Ammon's horn (tissue), 1 donor: ENCODE measurements around the gene MRPL49.
"Not testable (repeated sequence)": the region's sequence is repeated elsewhere in the genome, so short reads cannot be mapped to it uniquely, and the experiment has no call there.

Experiments
- DNase-seq: peaks from one replicate; pipeline ENCODE4 v3.0.0-alpha.2; 2016; ENCODE audit warnings: low spot score

The MRPL49 gene

DNA sequence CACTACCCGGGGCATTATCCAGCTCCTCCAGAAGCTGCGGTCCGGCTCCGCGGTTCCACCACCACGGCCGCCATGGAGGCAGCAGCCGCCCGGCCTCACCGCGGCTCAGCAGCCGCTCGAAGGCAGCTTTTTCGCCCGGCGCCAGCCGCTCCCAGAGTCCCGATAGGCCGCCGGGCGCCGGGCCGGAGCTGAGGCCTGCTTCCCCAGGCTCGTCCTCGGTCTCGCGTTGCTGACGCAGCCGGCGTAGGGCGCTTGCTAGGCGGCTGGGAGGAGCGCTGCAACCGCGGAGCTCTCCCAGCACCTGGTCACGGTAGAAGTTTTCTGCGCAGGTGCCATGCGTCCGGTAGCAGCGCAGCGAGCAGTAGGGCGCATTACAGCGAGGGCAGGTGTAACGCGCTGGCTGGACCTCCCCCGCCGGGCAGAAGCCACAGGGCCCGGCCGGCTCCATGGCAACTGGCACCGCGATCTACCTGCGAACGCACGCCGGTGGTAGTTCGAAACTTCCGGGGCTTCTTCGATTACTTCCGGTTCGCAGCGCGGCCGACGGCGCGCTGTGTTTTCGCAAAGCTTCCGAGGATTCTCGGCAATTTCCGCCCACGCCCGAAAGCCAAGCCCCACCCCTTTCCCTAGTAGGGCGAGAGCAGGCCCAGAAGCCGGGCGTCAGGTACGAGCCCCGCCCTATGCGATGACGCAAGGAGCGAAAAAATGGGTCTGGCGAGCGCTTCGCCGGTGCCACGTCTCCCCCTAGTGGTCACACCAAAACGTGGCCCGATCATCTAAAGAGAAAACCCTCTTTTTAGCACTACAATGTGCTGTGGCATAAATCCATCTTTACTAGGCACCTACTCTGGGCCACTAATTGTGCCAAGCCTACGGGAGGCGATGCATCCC is 4.7 kb upstream of the MRPL49 start, which contains the start of gene ZNHIT2:
TSS of gene ZNHIT2 (minus strand) at position 496 of the 891 bp plus-strand sequence. CDS start at position 448, 48 bp downstream.
- DNase-seq, result peak; percentile 99

DNA sequence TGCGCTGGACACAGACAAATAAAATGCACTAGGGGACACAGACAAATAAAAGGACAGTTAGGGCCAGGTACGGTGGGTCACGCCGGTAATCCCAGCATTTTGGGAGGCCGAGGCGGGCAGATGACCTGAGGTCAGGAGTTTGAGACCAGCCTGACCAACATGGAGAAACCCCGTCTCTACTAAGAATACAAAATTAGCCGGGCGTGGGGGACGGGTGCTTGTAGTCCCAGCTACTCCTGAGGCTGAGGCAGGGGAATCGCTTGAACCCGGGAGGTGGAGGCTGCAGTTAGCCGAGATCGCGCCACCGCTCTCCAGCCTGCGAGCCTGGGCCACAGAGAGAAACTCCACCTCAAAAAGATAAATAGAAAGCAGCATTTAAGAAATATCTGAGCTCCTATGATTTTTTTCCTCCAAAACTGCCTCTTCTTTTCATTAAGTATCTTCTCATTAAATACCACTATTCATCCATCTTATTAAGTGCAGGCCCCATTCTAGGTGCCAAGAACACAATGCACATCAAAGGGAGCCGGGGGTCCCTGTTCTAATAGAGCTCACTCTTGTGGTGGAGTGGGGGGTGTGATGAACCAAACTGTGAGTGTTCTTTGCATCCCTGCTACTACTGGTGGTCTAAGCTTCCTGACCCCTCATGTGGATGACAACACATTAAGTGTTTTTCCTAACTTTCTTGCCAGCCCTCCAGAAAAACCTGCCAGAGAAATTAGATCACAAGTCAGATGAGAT is 3.9 kb upstream of the MRPL49 start:
- DNase-seq, result no peak

DNA sequence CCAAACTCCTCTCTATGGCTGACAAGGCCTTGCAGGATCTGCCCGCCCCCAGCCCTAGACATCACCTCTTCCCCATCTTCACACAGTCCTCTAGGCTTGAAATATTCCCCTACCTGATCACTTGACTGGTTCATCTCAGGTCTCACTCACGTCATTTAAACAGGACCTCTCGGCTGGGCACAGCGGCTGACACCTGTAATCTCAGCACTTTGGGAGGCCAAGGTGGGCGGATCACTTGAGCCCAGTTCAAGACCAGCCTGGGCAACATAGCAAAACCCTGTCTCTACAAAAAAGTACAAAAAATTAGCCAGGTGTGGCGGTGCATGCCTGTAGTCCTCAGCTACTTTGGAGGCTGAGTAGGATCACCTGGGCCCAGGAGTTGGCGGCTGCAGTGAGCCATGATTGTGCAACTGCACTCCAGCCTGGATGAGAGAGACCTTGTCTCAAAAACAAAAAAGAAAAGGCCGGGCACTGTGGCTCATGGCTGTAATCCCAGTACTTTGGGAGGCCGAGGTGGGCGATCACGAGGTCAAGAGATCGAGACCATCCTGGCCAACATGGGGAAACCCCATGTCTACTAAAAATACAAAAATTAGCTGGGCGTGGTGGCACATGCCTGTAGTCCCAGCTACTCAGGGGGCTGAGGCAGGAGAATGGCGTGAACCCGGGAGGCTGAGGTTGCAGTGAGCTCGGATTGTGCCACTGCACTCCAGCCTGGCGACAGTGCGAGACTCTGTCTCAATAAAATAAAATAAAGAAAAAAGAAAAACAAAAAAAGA is 3.0 kb upstream of the MRPL49 start:
- DNase-seq, result not testable (repeated sequence)

GRCh38 chr11:65119670-65119995 is 2.5 kb upstream of the MRPL49 start:
- DNase-seq, result no peak

GRCh38 chr11:65120831-65121230 is 1.3 kb upstream of the MRPL49 start:
- no peak for DNase-seq

- no peak for DNase-seq
Measured at GRCh38 chr11:65121447-65121864, 665 bp upstream of the MRPL49 start.

- no peak for DNase-seq
Measured at GRCh38 chr11:65124480-65125196, 2.5 kb downstream of the MRPL49 start.

DNA sequence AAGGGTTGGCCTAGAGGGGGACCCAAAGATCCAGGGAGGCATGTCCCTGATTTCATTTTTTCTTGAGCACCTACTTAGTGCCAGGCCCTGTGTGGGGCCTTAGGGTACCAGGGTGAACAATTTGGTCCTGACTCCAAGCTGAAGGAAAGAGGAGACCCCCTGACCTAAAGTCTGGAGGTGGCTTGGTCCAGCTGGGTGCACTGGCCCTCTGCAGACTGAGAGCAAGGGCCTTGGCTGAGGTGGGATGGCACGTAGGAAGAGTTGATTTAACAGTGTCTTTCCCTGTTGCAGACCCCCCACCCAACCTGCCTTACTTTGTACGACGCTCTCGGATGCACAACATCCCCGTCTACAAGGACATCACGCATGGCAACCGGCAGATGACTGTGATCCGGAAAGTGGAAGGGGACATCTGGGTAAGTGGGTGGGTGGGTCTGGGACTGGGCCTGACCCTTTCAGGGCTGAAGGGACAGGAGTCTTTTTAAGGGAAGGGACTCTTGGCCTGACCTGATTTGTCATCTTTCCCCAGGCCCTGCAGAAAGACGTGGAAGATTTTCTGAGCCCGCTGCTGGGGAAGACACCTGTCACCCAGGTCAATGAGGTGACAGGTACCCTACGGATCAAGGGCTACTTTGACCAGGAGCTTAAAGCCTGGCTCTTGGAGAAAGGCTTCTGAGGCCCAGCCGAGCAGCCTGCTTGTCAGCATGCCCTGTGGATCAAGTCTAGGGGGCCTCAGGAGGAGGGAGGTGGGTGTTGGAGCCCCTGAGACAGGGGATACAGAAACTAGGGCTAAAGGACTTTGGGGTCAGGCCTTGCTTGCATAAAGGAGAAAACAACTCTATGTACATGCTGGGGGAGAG is 3.3 kb downstream of the MRPL49 start:
- no peak for DNase-seq

DNA sequence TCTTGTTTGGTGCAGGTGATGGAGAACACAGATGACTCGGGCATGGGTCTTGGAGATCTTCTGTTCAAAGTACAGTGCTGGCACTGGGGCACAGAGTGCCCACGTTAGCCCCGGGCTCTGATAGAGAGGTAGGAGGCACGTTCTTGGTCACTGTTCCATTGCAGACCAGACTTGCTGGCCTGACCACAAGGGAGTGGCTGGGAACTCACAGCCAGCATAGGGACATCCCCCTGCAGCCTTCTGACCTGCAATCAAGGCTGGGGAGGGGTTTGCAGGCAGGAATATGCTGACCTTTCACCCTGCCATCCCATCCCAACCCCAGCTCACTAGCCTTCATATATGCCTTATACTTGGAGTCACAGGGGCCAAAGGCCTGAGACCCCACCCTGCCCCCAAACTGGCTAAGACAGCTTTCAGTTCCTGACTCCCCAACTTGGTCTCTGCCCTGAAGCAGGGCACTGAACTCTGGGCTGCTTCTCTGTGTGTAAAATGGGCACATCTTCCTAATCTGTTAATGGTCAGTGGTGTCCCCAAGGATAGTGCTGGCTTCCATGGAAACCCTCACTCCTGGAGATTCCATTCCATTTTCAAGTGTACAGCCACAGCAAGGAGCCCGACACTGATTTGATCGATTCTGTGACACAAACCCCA is 4.6 kb downstream of the MRPL49 start:
- no peak for DNase-seq

DNA sequence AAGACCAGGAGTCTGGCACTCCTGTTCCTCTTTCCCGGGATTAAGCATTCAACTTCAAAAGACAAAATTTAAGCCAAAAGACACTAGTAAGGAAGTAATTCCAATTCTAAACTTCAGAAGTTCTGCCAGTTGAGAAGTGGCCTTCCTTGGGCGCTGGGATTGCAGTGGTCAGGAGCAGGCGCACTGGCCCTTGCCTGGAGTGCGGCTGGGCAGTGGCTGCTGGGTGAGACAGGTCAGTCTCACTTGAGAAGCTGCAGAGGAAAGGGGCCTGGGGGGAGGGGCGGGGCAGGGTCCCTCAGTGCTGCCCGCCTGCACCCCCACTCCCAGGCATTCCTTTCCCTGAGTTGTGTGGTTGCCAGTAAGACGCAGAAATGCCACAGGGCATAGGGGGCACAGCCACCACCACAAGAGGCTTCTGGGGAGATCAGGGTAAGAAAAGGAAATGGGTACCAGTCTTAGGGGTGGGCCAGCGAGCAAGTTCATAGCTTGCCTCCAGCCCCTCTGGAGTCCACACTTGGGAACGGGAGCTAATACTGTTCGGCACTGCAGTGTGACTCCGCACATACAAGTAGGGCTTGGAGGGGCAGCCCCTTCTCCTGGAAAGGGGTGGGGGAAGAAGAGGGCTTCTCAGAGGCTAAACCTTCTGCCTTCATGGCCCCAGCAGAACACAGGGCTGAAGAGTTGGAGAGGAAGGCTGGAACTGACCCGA is 5.5 kb downstream of the MRPL49 start:
- no peak for DNase-seq

GRCh38 chr11:65128182-65129145 is 6.3 kb downstream of the MRPL49 start:
- DNase-seq, result no peak

- DNase-seq, result no peak
Measured at GRCh38 chr11:65129649-65130441, 7.7 kb downstream of the MRPL49 start.

GRCh38 chr11:65130631-65131416 is 8.7 kb downstream of the MRPL49 start:
- DNase-seq, result no peak

DNA sequence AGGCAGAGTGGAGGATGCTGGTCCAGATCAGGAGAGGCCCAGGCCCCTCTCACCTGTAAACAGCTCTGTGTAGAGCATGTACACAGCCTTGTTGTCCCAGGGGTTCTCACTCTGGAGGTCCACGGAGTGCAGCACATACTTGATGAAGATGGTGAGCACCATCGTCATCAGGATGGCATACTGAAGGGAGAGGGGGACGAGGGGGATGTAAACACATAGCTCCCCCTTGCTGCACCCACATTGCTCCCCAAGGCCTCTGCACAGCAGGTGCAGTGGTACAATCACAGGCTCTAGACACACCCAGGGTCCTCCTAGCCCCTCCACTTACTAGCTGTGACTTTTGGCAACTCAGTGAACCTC is 9.3 kb downstream of the MRPL49 start:
- DNase-seq, result no peak

DNA sequence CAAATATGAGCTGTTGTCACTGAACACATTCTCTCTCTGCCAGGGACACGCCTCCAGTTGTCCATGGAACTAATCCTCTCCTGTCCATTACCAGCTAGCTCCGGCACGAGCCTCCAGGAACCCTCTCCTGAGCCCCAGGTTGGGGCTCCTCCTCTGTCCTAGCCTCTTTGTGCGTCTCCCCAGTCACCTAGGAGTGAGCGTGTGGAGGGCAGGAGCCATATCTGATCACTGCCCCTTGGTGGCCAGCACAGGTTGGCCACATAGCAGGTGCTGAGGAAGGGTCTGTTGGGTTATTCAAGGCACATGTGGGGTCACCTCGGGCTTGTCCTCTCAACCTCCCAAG is 9.7 kb downstream of the MRPL49 start:
- no peak for DNase-seq

DNA sequence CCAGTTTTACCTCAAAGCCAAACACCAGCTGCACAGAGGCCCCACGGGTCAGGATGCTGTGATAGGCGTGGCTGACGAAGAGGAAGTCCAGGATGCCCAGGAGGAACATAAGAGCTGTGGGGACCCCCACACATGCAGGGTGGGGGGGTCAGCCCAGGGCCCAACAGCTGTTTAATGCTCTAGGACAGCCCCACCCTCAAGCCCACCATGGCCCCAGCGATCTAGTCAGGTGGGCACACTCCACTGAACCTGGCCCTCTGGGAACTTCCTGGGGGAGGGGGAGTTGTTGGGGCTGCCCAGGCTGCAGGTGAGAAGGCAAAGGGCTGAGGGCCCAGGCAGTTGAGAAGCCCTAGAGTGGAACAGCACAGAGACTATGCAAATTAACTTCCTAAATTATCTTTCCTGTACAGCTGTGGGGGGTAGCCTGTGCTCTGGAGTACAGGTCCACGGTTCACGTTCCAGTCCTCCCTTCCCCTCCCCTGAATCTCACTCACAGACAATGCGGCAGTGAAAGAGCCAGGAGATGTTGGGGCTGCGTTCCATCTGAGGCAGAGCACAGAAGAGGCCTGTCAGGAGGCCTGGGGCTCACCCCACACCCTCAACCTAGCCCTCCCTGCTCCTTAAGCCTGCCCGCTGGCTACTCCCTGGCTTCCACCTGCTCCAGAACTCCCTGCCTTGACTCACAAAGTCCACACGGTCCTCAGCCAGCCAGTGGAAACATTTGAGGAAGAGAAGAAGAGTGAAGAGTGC is 10.3 kb downstream of the MRPL49 start:
- no peak for DNase-seq
